MM.1S (cell line): Measurements from ENCODE around the gene ARHGAP44.

Experiments used
- DNase-seq: peaks from one replicate; pipeline ENCODE4 v3.0.0-alpha.2; 2015
- H2AFZ ChIP-seq: fragments of 300-600 bp; sonication (generic); 2 replicates; pipeline ENCODE4 v1.6.0; 2016; ENCODE audit warnings: antibody characterized with exemption, low read length
- H3F3A ChIP-seq: fragments of 300-600 bp; sonication (generic); 2 replicates; pipeline ENCODE4 v1.6.1; 2016; ENCODE audit warnings: mild to moderate bottlenecking, antibody characterized with exemption, low read length, moderate library complexity, mixed read lengths; ENCODE audit not compliant: insufficient read depth
- H3K27ac ChIP-seq: fragments of 300-600 bp; sonication (generic); 2 replicates; pipeline ENCODE4 v1.5.1; 2016; ENCODE audit warnings: mild to moderate bottlenecking, low read length
- H3K27me3 ChIP-seq: fragments of 300-600 bp; sonication (generic); replicated peaks from 2 replicates; pipeline ENCODE4 v1.6.0; 2016; ENCODE audit warnings: low read length; ENCODE audit not compliant: insufficient read depth
- H3K36me3 ChIP-seq: fragments of 300-600 bp; sonication (generic); replicated peaks from 2 replicates; pipeline ENCODE4 v1.6.1; 2016; ENCODE audit warnings: mild to moderate bottlenecking, low read length, mixed read lengths; ENCODE audit not compliant: insufficient read depth
- H3K4me1 ChIP-seq: fragments of 300-600 bp; sonication (generic); 2 replicates; pipeline ENCODE4 v1.6.1; 2016; ENCODE audit warnings: low read length, mixed read lengths
- H3K4me2 ChIP-seq: fragments of 300-600 bp; sonication (generic); 2 replicates; pipeline ENCODE4 v1.6.0; 2016; ENCODE audit warnings: low read depth, low read length
- H3K4me3 ChIP-seq: fragments of 300-600 bp; sonication (generic); 2 replicates; pipeline ENCODE4 v1.5.1; 2016; ENCODE audit warnings: low read length, mixed read lengths
- H3K79me2 ChIP-seq: fragments of 300-600 bp; sonication (generic); 2 replicates; pipeline ENCODE4 v1.6.1; 2016; ENCODE audit warnings: mixed run types, low read length, mixed read lengths
- H3K9ac ChIP-seq: fragments of 300-600 bp; sonication (generic); 2 replicates; pipeline ENCODE4 v1.6.1; 2016; ENCODE audit warnings: low read length, mixed read lengths
- H3K9me2 ChIP-seq: fragments of 300-600 bp; sonication (generic); replicated peaks from 2 replicates; pipeline ENCODE4 v1.6.1; 2016; ENCODE audit warnings: mild to moderate bottlenecking, low read length, mixed read lengths; ENCODE audit not compliant: insufficient read depth
- H3K9me3 ChIP-seq: fragments of 300-600 bp; sonication (generic); replicated peaks from 2 replicates; pipeline ENCODE4 v1.6.1; 2016; ENCODE audit warnings: mild to moderate bottlenecking, low read length, mixed read lengths; ENCODE audit not compliant: insufficient read depth
- H4K20me1 ChIP-seq: fragments of 300-600 bp; sonication (generic); 2 replicates; pipeline ENCODE4 v1.6.1; 2016; ENCODE audit warnings: mild to moderate bottlenecking, low read length, moderate library complexity, mixed read lengths; ENCODE audit not compliant: insufficient read depth
- CTCF ChIP-seq: fragments of 300-600 bp; sonication (generic); IDR thresholded peaks from 2 replicates; pipeline ENCODE4 v1.5.1; 2016; ENCODE audit warnings: antibody characterized with exemption, low read length, mixed read lengths
- EZH2 ChIP-seq: fragments of 300-600 bp; sonication (generic); optimal IDR thresholded peaks from 2 replicates; pipeline ENCODE3; 2017; ENCODE audit warnings: low read depth, mild to moderate bottlenecking, antibody characterized with exemption, low read length, mixed read lengths
- EZH2phosphoT487 ChIP-seq: fragments of 300-600 bp; sonication (generic); IDR thresholded peaks from 2 replicates; pipeline ENCODE4 v1.6.1; 2018; ENCODE audit warnings: antibody characterized with exemption, low read length

Gene ARHGAP44

GRCh38 chr17:12821376-12821940 is 32.2 kb downstream of the ARHGAP44 start:
- Histone ChIP-seq H3K4me1 (no peaks in the 10 kb centered on the region), H3K4me2 (no peak overlapping the region), H4K20me1 (no peaks in the 10 kb centered on the region), H3K36me3 (no peaks in the 10 kb centered on the region), H3K9me3 (no peaks in the 10 kb centered on the region), H3K9ac (no peak overlapping the region), H3K4me3 (no peak overlapping the region), H3K9me2 (no peaks in the 10 kb centered on the region), H3F3A (no peaks in the 10 kb centered on the region), H3K27me3 (no peaks in the 10 kb centered on the region), H2AFZ (no peak overlapping the region), H3K27ac (no peak overlapping the region), H3K79me2 (no peaks in the 10 kb centered on the region)
- DNase-seq = no peak
- TF ChIP-seq EZH2 = no peak

- Histone ChIP-seq H3K9ac (no peak overlapping the region), H3F3A (no peaks in the 10 kb centered on the region), H3K4me2 (no peak overlapping the region), H2AFZ (no peak overlapping the region), H3K27me3 (no peaks in the 10 kb centered on the region), H3K9me2 (no peaks in the 10 kb centered on the region), H3K79me2 (no peaks in the 10 kb centered on the region), H3K27ac (no peak overlapping the region), H3K4me1 (no peaks in the 10 kb centered on the region), H3K36me3 (no peaks in the 10 kb centered on the region), H4K20me1 (no peaks in the 10 kb centered on the region), H3K4me3 (no peak overlapping the region), H3K9me3 (no peaks in the 10 kb centered on the region)
- DNase-seq = no peak
- TF ChIP-seq EZH2 (no peak), EZH2phosphoT487 (no peak), CTCF (no peak)
These were observed 37.1 kb downstream of the ARHGAP44 start for GRCh38 chr17:12826431-12826830.

GRCh38 chr17:12830777-12831247 is 41.5 kb downstream of the ARHGAP44 start:
- no peak overlapping the region for H3K4me3 ChIP-seq
- no peak overlapping the region for H3K9ac ChIP-seq
- no peak for DNase-seq
- H3K9me2 ChIP-seq = no peaks in the 10 kb centered on the region
- H3F3A ChIP-seq = no peaks in the 10 kb centered on the region
- no peaks in the 10 kb centered on the region for H4K20me1 ChIP-seq
- H3K79me2 ChIP-seq = no peaks in the 10 kb centered on the region
- no peaks in the 10 kb centered on the region for H3K27me3 ChIP-seq
- no peak overlapping the region for H3K27ac ChIP-seq
- TF ChIP-seq CTCF (no peak), EZH2phosphoT487 (no peak), EZH2 (no peak)
- H3K36me3 ChIP-seq = no peaks in the 10 kb centered on the region
- H3K4me2 ChIP-seq = no peak overlapping the region
- no peaks in the 10 kb centered on the region for H3K4me1 ChIP-seq
- no peak overlapping the region for H2AFZ ChIP-seq
- no peaks in the 10 kb centered on the region for H3K9me3 ChIP-seq

GRCh38 chr17:12831839-12832238 is 42.5 kb downstream of the ARHGAP44 start:
- Histone ChIP-seq H3K9me3 (no peaks in the 10 kb centered on the region), H3F3A (no peaks in the 10 kb centered on the region), H3K9me2 (no peaks in the 10 kb centered on the region), H3K27ac (no peak overlapping the region), H2AFZ (no peak overlapping the region), H3K4me1 (no peaks in the 10 kb centered on the region), H3K4me2 (no peak overlapping the region), H4K20me1 (no peaks in the 10 kb centered on the region), H3K79me2 (no peaks in the 10 kb centered on the region), H3K9ac (no peak overlapping the region), H3K27me3 (no peaks in the 10 kb centered on the region), H3K36me3 (no peaks in the 10 kb centered on the region), H3K4me3 (no peak overlapping the region)
- no peak for DNase-seq
- TF ChIP-seq EZH2 = no peak
- TF ChIP-seq EZH2phosphoT487 = no peak
- no peak for TF ChIP-seq CTCF
